ENCODE results near the gene ZBP1.

The ZBP1 gene

GRCh38 chr20:57555457-57556184 is 64.6 kb downstream of the ZBP1 start:
- no peak for DNase-seq (ENCODE audit: low spot score)

Measured in hematopoietic multipotent progenitor cell treated with erythropoietin and hydrocortisone succinate and interleukin-3 and kit ligand, for 15 days (in vitro differentiated cells).